Measurements from ENCODE around the gene HOMEZ.
"Not testable (repeated sequence)": the region's sequence is repeated elsewhere in the genome, so short reads cannot be mapped to it uniquely, and the experiment has no call there.

The HOMEZ gene

GRCh38 chr14:23285530-23286019, 357 bp downstream of the HOMEZ start:
- no peak for DNase-seq (ENCODE audit: low read depth)
- H3K4me3 ChIP-seq (ENCODE audit: low read length) = peak overlapping the region; percentile 85
- TF ChIP-seq, protein P1, sequence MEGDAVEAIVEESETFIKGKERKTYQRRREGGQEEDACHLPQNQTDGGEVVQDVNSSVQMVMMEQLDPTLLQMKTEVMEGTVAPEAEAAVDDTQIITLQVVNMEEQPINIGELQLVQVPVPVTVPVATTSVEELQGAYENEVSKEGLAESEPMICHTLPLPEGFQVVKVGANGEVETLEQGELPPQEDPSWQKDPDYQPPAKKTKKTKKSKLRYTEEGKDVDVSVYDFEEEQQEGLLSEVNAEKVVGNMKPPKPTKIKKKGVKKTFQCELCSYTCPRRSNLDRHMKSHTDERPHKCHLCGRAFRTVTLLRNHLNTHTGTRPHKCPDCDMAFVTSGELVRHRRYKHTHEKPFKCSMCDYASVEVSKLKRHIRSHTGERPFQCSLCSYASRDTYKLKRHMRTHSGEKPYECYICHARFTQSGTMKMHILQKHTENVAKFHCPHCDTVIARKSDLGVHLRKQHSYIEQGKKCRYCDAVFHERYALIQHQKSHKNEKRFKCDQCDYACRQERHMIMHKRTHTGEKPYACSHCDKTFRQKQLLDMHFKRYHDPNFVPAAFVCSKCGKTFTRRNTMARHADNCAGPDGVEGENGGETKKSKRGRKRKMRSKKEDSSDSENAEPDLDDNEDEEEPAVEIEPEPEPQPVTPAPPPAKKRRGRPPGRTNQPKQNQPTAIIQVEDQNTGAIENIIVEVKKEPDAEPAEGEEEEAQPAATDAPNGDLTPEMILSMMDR (conservative IDR thresholded peaks at IDR 0.05; ENCODE audit: low read length) = no peak

GRCh38 chr14:23284654-23285529, 1.0 kb downstream of the HOMEZ start:
- no peak for DNase-seq (ENCODE audit: low read depth)
- TF ChIP-seq, protein P1 (conservative IDR thresholded peaks at IDR 0.05; ENCODE audit: low read length) = no peak
- H3K4me3 ChIP-seq (ENCODE audit: low read length) = peak overlapping the region; percentile 85

- DNase-seq (ENCODE audit: low read depth) = no peak
- H3K4me3 ChIP-seq (ENCODE audit: low read length) = no peak overlapping the region
- TF ChIP-seq, protein P1 (conservative IDR thresholded peaks at IDR 0.05; ENCODE audit: low read length) = no peak
Measured at GRCh38 chr14:23281247-23281646, 4.7 kb downstream of the HOMEZ start.

- DNase-seq (ENCODE audit: low read depth); H3K4me3 ChIP-seq (ENCODE audit: low read length): not testable (repeated sequence)
Measured at GRCh38 chr14:23277928-23278327, 8.0 kb downstream of the HOMEZ start.

- DNase-seq (ENCODE audit: low read depth) = no peak
- H3K4me3 ChIP-seq (ENCODE audit: low read length) = no peak overlapping the region
- TF ChIP-seq, protein P1 (conservative IDR thresholded peaks at IDR 0.05; ENCODE audit: low read length) = no peak
Measured at GRCh38 chr14:23277189-23277588, 8.7 kb downstream of the HOMEZ start.

DNA sequence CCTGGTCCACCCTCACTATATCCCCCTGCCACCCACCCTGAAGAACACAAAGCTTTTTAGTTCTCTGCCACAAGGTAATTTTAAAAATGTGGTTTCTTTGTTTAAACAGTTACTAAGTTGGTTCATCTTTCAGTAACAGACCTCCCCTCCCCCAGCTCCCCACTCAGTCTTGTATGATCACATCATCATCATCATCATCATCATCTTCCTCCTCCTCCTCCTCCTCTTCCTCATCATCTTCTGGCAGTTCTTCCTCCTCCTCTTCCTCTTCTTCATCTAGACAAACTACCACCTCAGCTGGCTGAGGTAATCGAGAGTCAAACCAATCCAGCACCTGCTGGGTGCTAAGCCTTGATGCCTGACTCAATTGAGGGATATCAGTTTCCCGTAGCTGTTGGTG, 10.5 kb downstream of the HOMEZ start:
- TF ChIP-seq, protein P1 (conservative IDR thresholded peaks at IDR 0.05; ENCODE audit: low read length) = no peak
- no peak overlapping the region for H3K4me3 ChIP-seq (ENCODE audit: low read length)
- DNase-seq (ENCODE audit: low read depth) = no peak

GRCh38 chr14:23269193-23269592, 16.7 kb downstream of the HOMEZ start:
- TF ChIP-seq, protein P1 (conservative IDR thresholded peaks at IDR 0.05; ENCODE audit: low read length) = no peak
- no peak overlapping the region for H3K4me3 ChIP-seq (ENCODE audit: low read length)
- no peak for DNase-seq (ENCODE audit: low read depth)

GRCh38 chr14:23260849-23261248, 25.1 kb downstream of the HOMEZ start:
- not testable (repeated sequence) for H3K4me3 ChIP-seq (ENCODE audit: low read length)

More at GRCh38 chr14:23260849-23261248, 25.1 kb downstream of the HOMEZ start:
- DNase-seq (ENCODE audit: low read depth) = not testable (repeated sequence)
